GM19468 (cell line): Measurements from ENCODE around the gene LGMN.
A peak's percentile ranks its signal among the peaks of the same experiment; 100 is the strongest.
"Not testable (repeated sequence)": the region's sequence is repeated elsewhere in the genome, so short reads cannot be mapped to it uniquely, and the experiment has no call there.

ENCODE experiments used
- ATAC-seq: cut with Tn5 transposase; IDR thresholded peaks from one replicate; pipeline ENCODE4 v1.9.1; 2021; ENCODE audit warnings: mild to moderate bottlenecking, moderate library complexity, moderate number of reproducible peaks; ENCODE audit not compliant: unreplicated experiment; ENCODE audit errors: extremely low read depth

The LGMN gene

GRCh38 chr14:92748259-92749016 lies at the start of gene LGMN:
TSS of gene LGMN (minus strand) at chr14:92748627. CDS start at chr14:92732786, 15,841 bp downstream.
- ATAC-seq: peak; percentile 54

- ATAC-seq: no peak
These were observed 46.5 kb upstream of the LGMN start for GRCh38 chr14:92794961-92795360.

- ATAC-seq: no peak
These were observed 46.1 kb upstream of the LGMN start for GRCh38 chr14:92794547-92794941.

- peak; percentile 97 for ATAC-seq
These were observed 45.5 kb upstream of the LGMN start, which contains the start of gene GOLGA5 for GRCh38 chr14:92793709-92794546. TSS of gene GOLGA5 (plus strand) at chr14:92794305. CDS start at chr14:92797438, 3,133 bp downstream.

GRCh38 chr14:92792885-92793284 lies 44.5 kb upstream of the LGMN start:
- no peak for ATAC-seq

- ATAC-seq: no peak
These were observed 41.1 kb upstream of the LGMN start for GRCh38 chr14:92789457-92790089.

- no peak for ATAC-seq
These were observed 39.1 kb upstream of the LGMN start for GRCh38 chr14:92787554-92787953.

- ATAC-seq: no peak
These were observed 38.0 kb upstream of the LGMN start for GRCh38 chr14:92786427-92786756.

- ATAC-seq: no peak
These were observed 37.4 kb upstream of the LGMN start for GRCh38 chr14:92785667-92786426.

- no peak for ATAC-seq
These were observed 35.5 kb upstream of the LGMN start for GRCh38 chr14:92783813-92784431.

- ATAC-seq: no peak
These were observed 32.9 kb upstream of the LGMN start for GRCh38 chr14:92781350-92781749.

GRCh38 chr14:92780444-92781232 lies 32.2 kb upstream of the LGMN start:
- ATAC-seq: no peak

- not testable (repeated sequence) for ATAC-seq
These were observed 30.6 kb upstream of the LGMN start for GRCh38 chr14:92778868-92779565.

GRCh38 chr14:92775292-92775691 lies 26.9 kb upstream of the LGMN start:
- peak; percentile 62 for ATAC-seq

- no peak for ATAC-seq
These were observed 26.1 kb upstream of the LGMN start for GRCh38 chr14:92774572-92774971.

- no peak for ATAC-seq
These were observed 22.1 kb upstream of the LGMN start for GRCh38 chr14:92770484-92770883.

GRCh38 chr14:92768795-92769194 lies 20.4 kb upstream of the LGMN start:
- no peak for ATAC-seq

GRCh38 chr14:92768236-92768635 lies 19.8 kb upstream of the LGMN start:
- ATAC-seq: peak; percentile 85
